ENCODE results near the gene RGS7. TPM values are rescaled to one million over a fixed set of nuclear protein-coding genes. Genes with fewer than 3 reads are reported as not detected.

The RGS7 gene
- total RNA-seq, 4 donors from 2014 or later, result 1.9 TPM; not detected in 3

GRCh38 chr1:241217516-241217915 lies 139.5 kb downstream of the RGS7 start:
- Histone ChIP-seq H3K4me3 (no peak overlapping the region), H3K27ac (no peak overlapping the region), H3K9me3 (no peaks in the 10 kb centered on the region), H3K36me3 (no peaks in the 10 kb centered on the region), H3K4me1 (peaks cover 0 to 3% (median 0%) of the 10 kb centered on the region in 4 donors), H3K27me3 (no peaks in the 10 kb centered on the region)
- no peak for DNase-seq
- TF ChIP-seq, protein P1, sequence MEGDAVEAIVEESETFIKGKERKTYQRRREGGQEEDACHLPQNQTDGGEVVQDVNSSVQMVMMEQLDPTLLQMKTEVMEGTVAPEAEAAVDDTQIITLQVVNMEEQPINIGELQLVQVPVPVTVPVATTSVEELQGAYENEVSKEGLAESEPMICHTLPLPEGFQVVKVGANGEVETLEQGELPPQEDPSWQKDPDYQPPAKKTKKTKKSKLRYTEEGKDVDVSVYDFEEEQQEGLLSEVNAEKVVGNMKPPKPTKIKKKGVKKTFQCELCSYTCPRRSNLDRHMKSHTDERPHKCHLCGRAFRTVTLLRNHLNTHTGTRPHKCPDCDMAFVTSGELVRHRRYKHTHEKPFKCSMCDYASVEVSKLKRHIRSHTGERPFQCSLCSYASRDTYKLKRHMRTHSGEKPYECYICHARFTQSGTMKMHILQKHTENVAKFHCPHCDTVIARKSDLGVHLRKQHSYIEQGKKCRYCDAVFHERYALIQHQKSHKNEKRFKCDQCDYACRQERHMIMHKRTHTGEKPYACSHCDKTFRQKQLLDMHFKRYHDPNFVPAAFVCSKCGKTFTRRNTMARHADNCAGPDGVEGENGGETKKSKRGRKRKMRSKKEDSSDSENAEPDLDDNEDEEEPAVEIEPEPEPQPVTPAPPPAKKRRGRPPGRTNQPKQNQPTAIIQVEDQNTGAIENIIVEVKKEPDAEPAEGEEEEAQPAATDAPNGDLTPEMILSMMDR (IDR thresholded peaks at IDR 0.05), result no peak

GRCh38 chr1:241215683-241216082 lies 141.3 kb downstream of the RGS7 start:
- no peak for TF ChIP-seq POLR2A (IDR thresholded peaks at IDR 0.05)
- TF ChIP-seq, protein P1 (IDR thresholded peaks at IDR 0.05), result no peak
- Histone ChIP-seq H3K4me1 (peaks cover 0 to 3% (median 0%) of the 10 kb centered on the region in 4 donors), H3K27me3 (no peaks in the 10 kb centered on the region), H3K9me3 (no peaks in the 10 kb centered on the region), H3K27ac (no peak overlapping the region), H3K36me3 (no peaks in the 10 kb centered on the region), H3K4me3 (no peak overlapping the region)
- DNase-seq, result no peak

- Histone ChIP-seq H3K4me1 (peaks cover 0 to 3% (median 0%) of the 10 kb centered on the region in 4 donors), H3K27me3 (no peaks in the 10 kb centered on the region), H3K36me3 (no peaks in the 10 kb centered on the region), H3K4me3 (no peak overlapping the region), H3K9me3 (no peaks in the 10 kb centered on the region), H3K27ac (no peak overlapping the region)
- TF ChIP-seq, protein P1 (IDR thresholded peaks at IDR 0.05), result no peak
- no peak for TF ChIP-seq POLR2A (IDR thresholded peaks at IDR 0.05)
- no peak for DNase-seq
These were observed 141.8 kb downstream of the RGS7 start for GRCh38 chr1:241215203-241215602.

DNA sequence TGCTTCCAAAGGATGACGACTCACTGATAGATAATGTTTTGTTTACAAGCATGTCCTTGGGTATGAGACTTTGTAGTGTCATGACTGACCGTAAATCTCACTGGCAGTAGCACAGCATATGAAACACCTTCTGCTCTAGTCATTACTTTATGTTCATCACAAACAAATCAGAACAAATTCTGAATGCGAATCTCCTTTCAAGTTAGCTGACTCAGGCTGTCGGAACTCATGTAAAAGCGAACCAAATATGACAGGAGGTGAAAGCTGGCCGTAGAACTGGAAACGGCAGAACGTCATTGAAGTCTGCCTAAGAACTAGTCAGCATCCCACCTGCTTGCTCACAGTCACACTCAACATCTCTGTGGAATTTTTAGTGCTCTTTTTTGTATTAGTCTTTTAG lies 143.9 kb downstream of the RGS7 start:
- Histone ChIP-seq H3K27me3 (no peaks in the 10 kb centered on the region), H3K4me1 (peaks cover 0 to 3% (median 0%) of the 10 kb centered on the region in 4 donors), H3K36me3 (no peaks in the 10 kb centered on the region), H3K4me3 (no peak overlapping the region), H3K27ac (no peak overlapping the region), H3K9me3 (no peaks in the 10 kb centered on the region)
- no peak for DNase-seq
- TF ChIP-seq, protein P1 (IDR thresholded peaks at IDR 0.05), result no peak
- TF ChIP-seq POLR2A (IDR thresholded peaks at IDR 0.05), result no peak

DNA sequence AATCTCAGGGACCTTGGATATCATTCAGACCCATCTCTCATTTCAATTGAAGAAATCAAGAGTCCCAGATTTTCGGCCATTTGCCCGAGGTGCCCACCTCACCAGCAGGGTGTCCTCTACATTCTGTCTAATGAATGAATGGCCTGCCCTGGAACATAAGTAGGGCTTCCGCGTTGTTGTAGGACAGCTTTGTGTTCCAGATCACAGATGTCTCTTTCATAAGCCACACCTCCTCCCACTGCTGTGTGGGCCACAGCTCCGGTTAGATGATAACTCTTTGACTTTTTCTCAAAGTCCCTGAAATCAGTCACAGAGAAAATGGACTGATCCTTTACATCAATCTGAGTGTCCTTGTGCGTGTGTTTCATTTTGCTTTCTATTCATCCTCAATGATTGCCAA lies 144.4 kb downstream of the RGS7 start:
- DNase-seq, result no peak
- TF ChIP-seq, protein P1 (IDR thresholded peaks at IDR 0.05), result no peak
- TF ChIP-seq POLR2A (IDR thresholded peaks at IDR 0.05), result no peak
- no peaks in the 10 kb centered on the region for H3K27me3 ChIP-seq
- H3K4me1 ChIP-seq, result peaks cover 0 to 3% (median 0%) of the 10 kb centered on the region in 4 donors
- no peaks in the 10 kb centered on the region for H3K9me3 ChIP-seq
- H3K36me3 ChIP-seq, result no peaks in the 10 kb centered on the region
- H3K4me3 ChIP-seq, result no peak overlapping the region
- no peak overlapping the region for H3K27ac ChIP-seq

- Histone ChIP-seq H3K9me3 (no peaks in the 10 kb centered on the region), H3K27ac (no peak overlapping the region), H3K36me3 (no peaks in the 10 kb centered on the region), H3K27me3 (no peaks in the 10 kb centered on the region), H3K4me3 (no peak overlapping the region), H3K4me1 (no peaks in the 10 kb centered on the region)
- no peak for DNase-seq
- TF ChIP-seq POLR2A (IDR thresholded peaks at IDR 0.05), result no peak
- TF ChIP-seq, protein P1 (IDR thresholded peaks at IDR 0.05), result no peak
These were observed 148.1 kb downstream of the RGS7 start for GRCh38 chr1:241208910-241209379.

Data from Peyer's patch (tissue), 4 donors.